HG03354 (cell line): ENCODE results near the gene OSER1.

Experiments used
- ATAC-seq: cut with Tn5 transposase; IDR thresholded peaks from one replicate; pipeline ENCODE4 v1.9.1; 2021; ENCODE audit warnings: mild to moderate bottlenecking; ENCODE audit not compliant: unreplicated experiment, poor library complexity, severe bottlenecking

The OSER1 gene

DNA sequence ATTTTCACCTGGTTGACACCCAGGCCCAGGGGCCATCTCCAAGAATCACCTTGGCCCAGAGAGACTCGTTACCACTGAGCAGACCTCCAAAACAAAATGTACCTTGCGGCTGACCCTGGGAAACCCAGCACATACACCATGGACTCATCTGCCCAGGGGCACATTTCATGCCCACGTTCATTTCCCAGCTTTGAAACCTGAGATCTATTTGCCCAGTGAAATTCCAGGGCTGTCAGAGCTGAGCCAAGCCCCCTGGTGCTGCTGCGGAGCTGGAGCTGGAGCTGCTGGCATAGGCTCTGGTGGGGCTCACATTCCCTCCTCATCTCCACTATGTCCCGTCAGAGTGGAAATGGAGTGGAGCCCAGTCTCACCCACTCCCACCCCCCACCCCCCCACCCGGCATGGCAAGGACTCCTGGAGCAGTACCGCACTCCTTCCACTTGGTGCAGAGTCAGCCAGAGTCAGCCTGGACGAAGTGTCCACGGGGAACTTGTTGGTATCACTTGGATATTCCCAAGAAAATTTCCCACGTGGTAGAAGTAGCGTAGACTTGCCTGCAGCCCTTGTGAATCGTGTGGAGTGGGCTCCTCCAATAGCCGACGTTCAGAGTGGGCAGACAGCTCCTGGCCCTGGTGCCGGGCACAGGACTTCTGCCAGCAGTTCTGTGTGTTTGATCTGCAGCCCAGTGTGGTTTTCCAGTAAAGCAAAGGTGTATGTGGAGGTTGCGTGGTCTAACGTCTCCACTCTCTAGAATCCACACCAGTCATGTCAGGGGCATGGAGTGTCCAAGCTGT is 18.1 kb upstream of the OSER1 start:
- ATAC-seq: no peak

DNA sequence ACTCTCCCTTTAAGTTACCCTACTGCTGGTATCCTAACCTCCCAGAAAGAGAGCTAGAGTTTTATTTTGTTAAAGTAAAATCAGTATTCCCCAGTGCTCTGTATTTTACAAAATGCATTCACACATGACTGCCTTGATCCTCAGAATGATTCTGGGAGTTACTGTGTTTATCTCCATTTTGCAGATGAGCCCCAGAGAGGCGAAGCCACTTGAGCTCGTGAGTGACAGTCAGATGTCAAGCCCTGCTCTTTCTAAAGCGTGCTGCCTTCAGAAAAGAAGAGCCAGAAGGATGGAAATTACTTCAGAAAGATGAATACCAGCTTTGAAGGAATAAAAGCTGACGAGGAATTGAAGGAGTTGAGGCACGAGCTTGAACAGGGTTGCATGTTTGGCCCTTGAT is 14.1 kb upstream of the OSER1 start:
- ATAC-seq: no peak

GRCh38 chr20:44223721-44224120 is 13.2 kb upstream of the OSER1 start:
- ATAC-seq: no peak

GRCh38 chr20:44222633-44223368 is 12.2 kb upstream of the OSER1 start:
- no peak for ATAC-seq

DNA sequence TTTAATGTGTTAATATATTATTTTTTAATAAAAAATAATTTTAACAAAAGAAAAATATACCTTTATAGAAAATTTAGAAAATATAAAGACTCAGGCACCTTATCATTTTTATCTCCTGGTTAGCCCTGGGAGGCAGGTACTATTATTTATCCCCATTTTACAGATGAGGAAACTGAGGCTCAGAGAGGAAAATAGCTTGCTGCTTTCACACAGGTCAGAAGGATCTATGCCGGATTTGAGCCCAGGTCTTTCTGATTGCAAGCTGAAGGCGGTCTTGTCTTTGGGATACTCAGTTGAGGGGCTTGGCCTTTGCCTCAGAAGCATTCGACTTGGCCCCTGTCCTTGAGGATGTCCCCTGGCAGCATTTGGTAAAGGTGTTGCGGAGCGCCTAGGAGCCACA is 11.5 kb upstream of the OSER1 start:
- ATAC-seq: no peak

- ATAC-seq: no peak
Observed at GRCh38 chr20:44221368-44221954, 10.9 kb upstream of the OSER1 start.

DNA sequence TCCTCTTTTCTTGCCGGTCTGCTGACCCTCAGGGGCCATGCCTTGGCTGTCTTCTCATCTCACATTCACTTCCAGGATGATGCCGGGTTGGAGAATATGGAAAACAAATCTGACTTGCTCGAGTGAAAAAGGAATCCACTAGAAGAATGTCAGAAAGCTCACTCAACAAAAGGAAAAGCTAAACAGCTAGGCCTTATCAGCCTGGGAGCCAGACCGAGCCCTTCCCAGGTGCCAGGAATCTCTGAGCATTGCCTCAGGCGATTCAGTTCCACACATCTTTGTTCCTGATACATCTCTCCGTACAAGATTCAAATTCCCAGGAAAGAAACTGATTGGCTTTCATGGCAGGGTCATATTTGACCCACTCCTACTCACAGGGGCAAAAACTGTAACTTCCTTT is 9.2 kb upstream of the OSER1 start:
- no peak for ATAC-seq

GRCh38 chr20:44219170-44219730 is 8.7 kb upstream of the OSER1 start:
- ATAC-seq: no peak

GRCh38 chr20:44218446-44218845 is 7.9 kb upstream of the OSER1 start:
- ATAC-seq: no peak

DNA sequence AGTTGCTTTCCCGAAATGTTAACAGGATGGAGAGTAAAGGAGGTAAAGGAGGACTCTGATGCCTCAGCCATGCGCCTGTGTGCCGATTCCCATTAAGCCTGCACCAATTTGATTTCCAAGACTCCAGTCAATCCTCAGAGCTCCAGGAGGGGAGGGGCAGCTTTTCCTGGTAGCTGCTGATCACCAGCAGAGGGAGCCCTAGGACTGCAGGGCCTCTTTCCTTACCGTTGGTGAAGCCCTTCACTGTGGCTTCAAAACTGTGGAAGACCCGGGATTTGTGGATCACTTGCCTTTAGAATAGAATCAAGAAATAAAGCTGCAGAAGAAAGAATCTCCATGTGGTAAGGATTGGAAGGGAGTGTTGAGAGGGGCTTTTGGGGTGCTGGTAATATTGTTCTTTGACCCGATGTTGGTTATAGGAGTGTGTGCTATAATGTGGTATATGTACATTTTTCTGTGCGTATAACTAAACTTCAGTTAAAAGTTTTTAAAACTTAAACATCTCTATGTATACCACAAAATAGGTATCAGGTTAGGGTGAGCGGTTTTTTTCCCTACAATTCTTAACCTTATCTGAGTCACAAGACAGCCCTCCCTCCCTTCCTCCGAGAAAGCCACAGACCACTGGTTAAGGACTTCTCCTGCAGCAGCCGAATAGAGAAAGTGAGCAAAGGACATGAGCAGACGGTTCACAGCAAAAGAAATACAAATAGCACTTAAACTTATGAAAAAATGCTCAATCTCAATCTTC is 6.9 kb upstream of the OSER1 start:
- ATAC-seq: no peak

DNA sequence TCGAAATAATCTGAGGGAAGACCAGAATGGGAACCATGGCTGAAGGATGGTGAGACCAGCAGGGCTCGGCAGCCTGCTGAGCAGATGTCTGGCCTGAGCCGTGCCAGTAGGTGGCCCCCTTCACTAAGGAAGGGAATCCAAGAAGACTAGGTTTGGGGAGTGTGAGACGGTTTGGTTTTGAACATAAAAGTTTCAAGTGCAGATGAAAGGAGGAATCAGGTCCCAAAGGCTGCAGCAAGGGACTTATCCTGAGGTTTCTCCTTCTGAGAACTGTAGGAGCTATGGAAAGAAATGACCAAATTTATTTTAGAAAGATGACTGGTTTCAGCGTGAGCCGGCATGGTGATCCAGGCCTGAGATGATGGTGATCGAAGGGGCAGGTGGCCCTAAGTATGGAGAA is 4.6 kb upstream of the OSER1 start:
- ATAC-seq: no peak

DNA sequence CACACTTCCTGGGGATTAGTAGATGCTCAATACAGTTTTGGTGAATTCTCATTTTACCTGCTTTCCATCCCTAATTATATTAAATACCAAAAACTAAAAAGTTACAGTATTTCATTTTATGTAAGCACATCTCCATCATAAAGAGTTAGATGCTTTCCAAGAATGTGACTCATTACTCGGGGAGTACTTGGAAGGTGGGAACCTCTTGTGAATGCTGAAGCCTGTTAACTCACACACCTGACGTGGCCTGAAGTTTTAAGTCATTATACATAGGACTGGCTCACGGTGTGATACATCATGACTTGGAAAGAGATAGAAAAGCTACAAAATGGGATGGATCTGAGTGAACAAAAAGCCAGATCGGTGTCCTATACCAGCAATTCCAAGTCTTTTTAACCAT is 2.2 kb upstream of the OSER1 start:
- no peak for ATAC-seq

DNA sequence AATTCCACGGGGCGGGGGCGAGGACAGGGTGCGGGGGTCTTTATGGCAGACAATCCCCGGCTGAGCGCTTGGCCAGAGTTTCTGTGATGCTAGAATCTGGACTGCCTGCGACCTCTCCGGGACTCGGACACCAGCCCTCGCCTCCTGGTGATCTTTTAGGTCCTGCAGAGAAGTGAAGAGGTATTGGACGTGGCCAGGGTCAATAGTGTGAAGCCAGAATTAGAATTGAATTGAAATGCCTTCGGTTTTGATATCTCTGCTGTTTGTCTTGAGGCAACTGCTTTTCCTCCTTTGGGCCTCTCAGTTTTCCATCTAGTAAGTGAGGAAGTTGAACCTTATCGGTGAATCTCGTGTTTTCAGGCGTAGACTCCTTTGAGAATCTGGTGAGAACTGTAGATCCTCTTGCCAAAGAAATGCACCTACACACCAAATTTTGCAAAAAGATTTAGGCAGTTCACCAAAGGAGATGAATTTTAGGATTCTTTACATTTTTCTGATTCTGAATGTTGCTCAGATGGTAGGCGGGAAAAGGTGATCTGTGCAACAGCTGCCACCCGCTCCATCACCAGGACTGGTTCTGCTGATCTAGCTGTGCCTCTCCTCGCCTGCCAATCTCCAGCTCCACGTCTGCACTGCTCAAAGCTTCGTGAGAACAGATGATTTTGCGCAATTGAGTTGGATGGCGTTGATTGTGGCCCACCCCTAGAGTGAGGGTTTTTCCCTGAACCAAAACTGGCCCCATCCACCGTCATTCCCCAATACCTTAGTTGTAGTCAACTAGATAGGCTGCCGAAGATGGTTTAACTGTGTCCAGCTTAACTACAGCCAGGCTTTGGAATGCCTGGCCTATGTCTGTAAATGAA is 837 bp upstream of the OSER1 start:
- no peak for ATAC-seq

DNA sequence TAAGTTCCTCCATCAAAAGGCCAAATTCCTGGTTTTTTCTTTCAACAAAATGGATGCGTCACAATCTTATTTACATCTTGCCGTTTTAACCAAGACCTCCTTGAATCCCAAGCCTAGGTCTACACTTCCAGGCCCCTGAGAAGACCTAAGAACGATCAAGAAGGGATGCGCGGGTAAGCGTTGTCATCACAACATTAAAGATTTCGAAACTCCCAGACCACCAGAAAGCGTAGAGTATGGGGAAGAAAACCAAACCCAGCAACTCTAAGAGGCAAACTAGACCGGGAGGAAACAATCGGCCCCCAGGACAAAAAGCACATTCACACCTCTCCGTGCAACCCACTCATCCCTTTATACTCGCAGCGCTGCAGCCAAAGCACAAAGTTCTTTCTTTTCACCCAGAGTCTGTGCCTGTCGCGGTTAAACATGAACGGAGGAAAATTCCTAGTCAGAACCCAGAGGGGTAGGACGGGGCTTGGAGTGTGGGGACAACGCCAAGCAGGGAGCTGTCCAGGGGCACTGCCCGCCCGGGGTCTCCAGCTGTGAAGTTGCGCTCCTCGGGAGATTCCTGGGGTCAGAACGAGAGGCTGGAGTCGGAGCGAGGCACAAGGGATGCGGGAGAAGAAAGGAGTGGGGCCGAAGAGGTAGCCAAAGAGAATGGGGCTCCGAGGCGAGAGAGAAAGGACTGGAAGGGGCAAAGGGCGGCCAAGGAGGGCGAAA is 725 bp downstream of the OSER1 start:
- peak; percentile 14 for ATAC-seq

DNA sequence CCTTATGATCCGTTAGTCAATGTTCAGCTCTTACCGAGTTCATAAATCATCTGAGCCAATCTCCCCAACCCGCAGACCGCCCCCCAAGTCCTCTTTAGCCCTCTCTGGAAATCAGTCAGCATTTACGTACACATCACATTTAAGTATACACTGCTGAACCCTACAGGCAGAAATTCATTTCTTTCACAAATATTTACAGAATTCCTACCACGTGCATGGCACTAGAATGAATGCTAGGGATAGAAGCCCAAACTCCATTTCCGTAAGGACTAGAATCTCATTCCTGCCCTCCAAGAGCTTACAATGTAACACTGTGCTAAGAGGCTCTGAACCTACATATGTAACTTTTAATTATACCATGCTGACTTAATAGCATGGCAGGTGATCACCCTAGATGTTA is 1.8 kb downstream of the OSER1 start:
- ATAC-seq: no peak

- no peak for ATAC-seq
Observed at GRCh38 chr20:44208165-44208564, 2.4 kb downstream of the OSER1 start.

GRCh38 chr20:44207126-44207723 is 3.3 kb downstream of the OSER1 start:
- ATAC-seq: no peak

- ATAC-seq: no peak
Observed at GRCh38 chr20:44206132-44206531, 4.4 kb downstream of the OSER1 start.
